ENCODE data around the gene GDF3.

DNA sequence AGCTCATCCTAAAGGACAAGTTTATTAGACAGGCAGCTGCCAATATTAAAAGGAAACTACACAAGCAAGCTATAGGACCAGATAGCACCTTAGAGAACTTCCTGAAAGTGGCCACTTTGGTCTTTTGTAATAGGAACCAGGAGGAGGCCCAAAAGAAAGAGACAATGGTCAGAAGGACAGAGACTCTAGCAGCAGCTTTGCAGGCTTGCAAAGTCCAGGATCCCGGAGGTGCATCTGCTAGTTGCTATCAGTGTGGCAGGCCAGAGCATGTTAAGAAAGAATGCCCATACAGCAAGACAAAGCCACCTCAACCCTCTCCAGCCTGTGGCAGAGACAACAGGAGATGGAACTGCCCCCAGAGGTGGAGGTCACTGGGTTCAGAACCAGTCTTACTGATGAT is 53.3 kb downstream of the GDF3 start:
- TF ChIP-seq, protein P1, sequence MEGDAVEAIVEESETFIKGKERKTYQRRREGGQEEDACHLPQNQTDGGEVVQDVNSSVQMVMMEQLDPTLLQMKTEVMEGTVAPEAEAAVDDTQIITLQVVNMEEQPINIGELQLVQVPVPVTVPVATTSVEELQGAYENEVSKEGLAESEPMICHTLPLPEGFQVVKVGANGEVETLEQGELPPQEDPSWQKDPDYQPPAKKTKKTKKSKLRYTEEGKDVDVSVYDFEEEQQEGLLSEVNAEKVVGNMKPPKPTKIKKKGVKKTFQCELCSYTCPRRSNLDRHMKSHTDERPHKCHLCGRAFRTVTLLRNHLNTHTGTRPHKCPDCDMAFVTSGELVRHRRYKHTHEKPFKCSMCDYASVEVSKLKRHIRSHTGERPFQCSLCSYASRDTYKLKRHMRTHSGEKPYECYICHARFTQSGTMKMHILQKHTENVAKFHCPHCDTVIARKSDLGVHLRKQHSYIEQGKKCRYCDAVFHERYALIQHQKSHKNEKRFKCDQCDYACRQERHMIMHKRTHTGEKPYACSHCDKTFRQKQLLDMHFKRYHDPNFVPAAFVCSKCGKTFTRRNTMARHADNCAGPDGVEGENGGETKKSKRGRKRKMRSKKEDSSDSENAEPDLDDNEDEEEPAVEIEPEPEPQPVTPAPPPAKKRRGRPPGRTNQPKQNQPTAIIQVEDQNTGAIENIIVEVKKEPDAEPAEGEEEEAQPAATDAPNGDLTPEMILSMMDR (IDR thresholded peaks at IDR 0.05), result no peak
- no peak for TF ChIP-seq ZFX (IDR thresholded peaks at IDR 0.05; ENCODE audit: borderline replicate concordance)

Measured in 22Rv1 (cell line).